Small intestine (tissue), 7 donors: ENCODE data around the gene UBE2QL1. TPM values are rescaled to one million over a fixed set of nuclear protein-coding genes. Genes with fewer than 3 reads are reported as not detected.

Experiments
- DNase-seq, 2 donors: peaks; one replicate each; pipeline versions ENCODE4 v3.0.0 to v3.0.0-alpha.2; 2013
- FAIRE-seq: peaks from 2 replicates; lab custom pipeline; 2012; peaks lifted over from hg19 to GRCh38; lab: Jason Lieb, UNC
- H3K27ac ChIP-seq, 3 donors: one replicate each; pipeline ENCODE4 v1.5.1; 2013; ENCODE audit warnings: low read length in 2 of 3, mild to moderate bottlenecking in 2 of 3, control low read depth in 1 of 3, inconsistent platforms in 1 of 3, low read depth in 1 of 3, moderate library complexity in 1 of 3
- H3K27me3 ChIP-seq, 3 donors: one replicate each; pipeline ENCODE4 v1.6.1; 2013; ENCODE audit warnings: low read length in 3 of 3, inconsistent platforms in 1 of 3; ENCODE audit not compliant: control insufficient read depth in 3 of 3, insufficient read depth in 3 of 3
- H3K36me3 ChIP-seq, 3 donors: one replicate each; pipeline ENCODE4 v1.6.1; 2013; ENCODE audit warnings: low read length in 3 of 3, inconsistent platforms in 1 of 3, low read depth in 1 of 3, mild to moderate bottlenecking in 1 of 3, moderate library complexity in 1 of 3; ENCODE audit not compliant: control insufficient read depth in 3 of 3, insufficient read depth in 2 of 3
- H3K4me1 ChIP-seq, 3 donors: one replicate each; pipeline ENCODE4 v1.6.1; 2013; ENCODE audit warnings: low read length in 2 of 3, inconsistent platforms in 1 of 3, low read depth in 1 of 3, mild to moderate bottlenecking in 1 of 3, moderate library complexity in 1 of 3; ENCODE audit not compliant: control insufficient read depth in 3 of 3, insufficient read depth in 2 of 3
- H3K4me3 ChIP-seq, 3 donors: one replicate each; pipeline ENCODE4 v1.5.1; 2013; ENCODE audit warnings: low read length in 3 of 3, control low read depth in 1 of 3, inconsistent platforms in 1 of 3, low read depth in 1 of 3, mild to moderate bottlenecking in 1 of 3, moderate library complexity in 1 of 3
- H3K9me3 ChIP-seq, 2 donors: one replicate each; pipeline ENCODE4 v1.6.1; 2013; ENCODE audit warnings: low read depth in 1 of 2, low read length in 1 of 2; ENCODE audit not compliant: control insufficient read depth in 2 of 2, insufficient read depth in 1 of 2
- WGBS, 3 donors: extraction: QIAGEN DNeasy Blood & Tissue Kit; methylation state at CpG; one replicate each; pipeline ENCODE4 v1.1.7; 2013; 5-methylcytosine and 5-hydroxymethylcytosine counted together
- polyA plus RNA-seq, 4 donors: library from polyadenylated mRNA; stranded (reverse) in 3 of 4; unstranded in 1 of 4; fragments of 200-250 nt in 3 of 4; fragments of 120-200 nt in 1 of 4; gene quantifications; one replicate each; pipeline versions ENCODE4 v1.2.1 to v1.2.3, GENCODE V29; 2013
- donor health status: healthy with polysubstance abuse.
- donor health status: control.
- donor health status: control.
- donor health status: Bipolar disorder and iron deficiency.
- donor health status: healthy.

Gene UBE2QL1
- polyA plus RNA-seq, 4 donors: 0.27 to 0.75 (median 0.45) TPM; not detected in 1

DNA sequence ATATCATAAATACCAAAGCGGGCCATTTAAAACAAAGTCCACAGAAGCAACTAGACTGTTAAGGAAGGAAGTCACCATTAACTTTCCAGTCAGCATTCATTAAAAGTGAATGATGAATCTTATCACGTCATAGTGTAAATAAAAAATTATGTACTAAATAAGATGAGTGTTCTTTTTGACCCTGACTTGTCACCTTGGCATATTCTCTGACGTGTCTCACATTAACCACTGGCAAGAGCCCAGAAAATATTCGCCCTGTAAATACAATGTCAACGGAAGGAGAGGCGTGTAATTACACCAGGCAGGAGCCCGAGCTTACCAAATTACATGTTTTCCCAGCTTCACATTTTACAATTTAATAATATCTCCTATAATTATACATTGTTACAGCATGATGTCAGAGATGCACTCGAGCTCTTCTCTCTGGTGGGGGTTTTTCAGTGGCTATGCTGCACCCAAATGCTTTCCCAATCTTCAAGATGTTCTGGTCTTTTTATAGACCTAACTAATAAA, 29.3 kb upstream of the UBE2QL1 start:
- Histone ChIP-seq H3K27ac (no peak overlapping the region), H3K36me3 (no peaks in the 10 kb centered on the region), H3K9me3 (no peaks in the 10 kb centered on the region), H3K27me3 (peaks cover 0 to 3% (median 0%) of the 10 kb centered on the region in 3 donors), H3K4me1 (no peaks in the 10 kb centered on the region), H3K4me3 (no peak overlapping the region)
- 8 to 31% (median 24%) methylated on average over 8 of the region's 8 CpGs for WGBS, 3 donors
- peak; percentile 21 to 47 for DNase-seq
- FAIRE-seq: no peak

- Histone ChIP-seq H3K36me3 (no peaks in the 10 kb centered on the region), H3K4me3 (no peak overlapping the region), H3K27me3 (peaks cover 0 to 6% (median 4%) of the 10 kb centered on the region in 3 donors), H3K27ac (no peak overlapping the region), H3K9me3 (no peaks in the 10 kb centered on the region), H3K4me1 (no peaks in the 10 kb centered on the region)
- WGBS, 3 donors: 67 to 77% (median 74%) methylated on average over 13 of the region's 13 CpGs
- DNase-seq: no peak
- FAIRE-seq: no peak
Measured at GRCh38 chr5:6423327-6424109, 25.1 kb upstream of the UBE2QL1 start.

DNA sequence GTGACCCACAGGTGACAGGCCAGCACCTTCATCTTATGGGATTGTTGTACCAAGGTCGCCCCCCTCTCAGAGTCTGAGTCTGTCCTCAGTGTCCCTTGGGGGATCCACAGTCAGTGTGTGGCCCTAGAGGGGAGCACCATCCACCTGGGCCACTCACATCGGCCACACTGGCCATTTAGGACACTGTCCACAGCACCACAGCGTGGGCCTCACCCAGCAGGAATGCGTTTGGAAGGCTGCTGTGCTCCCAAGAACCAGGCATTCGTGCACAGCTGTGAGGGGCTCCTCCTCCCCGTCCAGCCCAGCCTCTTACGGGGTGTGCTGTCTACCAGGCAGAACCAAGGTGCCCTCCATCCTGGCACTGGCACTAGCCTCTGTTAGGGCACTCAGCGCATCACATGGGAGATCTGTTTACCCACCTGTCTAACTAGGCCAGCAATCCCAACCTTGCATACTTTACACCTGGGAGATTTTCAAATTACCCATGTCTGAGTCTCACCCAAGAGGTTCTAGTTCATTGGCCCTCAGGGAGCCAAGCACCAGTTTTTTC, 24.5 kb upstream of the UBE2QL1 start:
- Histone ChIP-seq H3K4me1 (no peaks in the 10 kb centered on the region), H3K36me3 (no peaks in the 10 kb centered on the region), H3K27ac (no peak overlapping the region), H3K27me3 (peaks cover 0 to 6% (median 4%) of the 10 kb centered on the region in 3 donors), H3K9me3 (no peaks in the 10 kb centered on the region), H3K4me3 (no peak overlapping the region)
- no peak for DNase-seq
- no peak for FAIRE-seq
- 67 to 84% (median 84%) methylated on average over 8 of the region's 8 CpGs for WGBS, 3 donors

GRCh38 chr5:6424700-6425099, 24.0 kb upstream of the UBE2QL1 start:
- Histone ChIP-seq H3K27me3 (peaks cover 0 to 6% (median 4%) of the 10 kb centered on the region in 3 donors), H3K27ac (no peak overlapping the region), H3K36me3 (no peaks in the 10 kb centered on the region), H3K9me3 (no peaks in the 10 kb centered on the region), H3K4me1 (no peaks in the 10 kb centered on the region), H3K4me3 (no peak overlapping the region)
- FAIRE-seq (no peak), DNase-seq (no peak)

GRCh38 chr5:6427694-6428093, 21.0 kb upstream of the UBE2QL1 start:
- H3K9me3 ChIP-seq: no peaks in the 10 kb centered on the region
- H3K27me3 ChIP-seq: peaks cover 0 to 8% (median 6%) of the 10 kb centered on the region in 3 donors
- 77 to 83% (median 83%) methylated on average over 4 of the region's 4 CpGs for WGBS, 3 donors
- H3K4me1 ChIP-seq: no peaks in the 10 kb centered on the region
- FAIRE-seq: no peak
- H3K4me3 ChIP-seq: no peak overlapping the region
- no peaks in the 10 kb centered on the region for H3K36me3 ChIP-seq
- DNase-seq: no peak
- no peak overlapping the region for H3K27ac ChIP-seq

DNA sequence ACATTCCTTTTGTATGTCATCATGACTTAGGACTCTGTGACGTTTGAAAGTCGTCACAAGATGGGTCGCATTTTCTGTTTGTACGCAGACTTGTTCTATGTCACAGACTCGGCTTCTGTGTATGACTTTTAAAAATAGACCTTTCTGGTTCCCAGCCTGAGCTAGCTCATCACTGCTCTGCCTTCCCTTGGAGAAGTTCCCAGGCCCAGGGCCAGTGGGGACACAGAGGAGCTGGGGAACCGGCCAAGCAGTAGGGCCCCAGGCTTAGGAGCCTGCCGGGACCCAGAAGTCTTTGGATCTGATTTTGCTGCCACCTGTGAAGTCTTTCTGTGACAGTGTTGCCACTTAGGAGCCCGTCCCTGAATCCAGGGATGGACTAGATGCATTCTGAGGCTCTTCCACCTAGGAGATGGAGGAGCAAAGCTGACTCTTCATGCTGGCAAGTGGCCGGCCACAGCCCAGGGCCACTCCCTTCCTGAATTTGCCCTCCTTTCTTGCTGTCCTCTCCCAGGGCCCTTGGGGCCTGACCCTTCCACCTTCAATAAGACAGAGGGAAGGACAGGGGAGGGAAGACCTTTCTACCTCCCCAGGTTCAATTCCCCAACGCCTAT, 18.1 kb upstream of the UBE2QL1 start:
- WGBS, 3 donors: 73 to 77% (median 75%) methylated on average over 10 of the region's 10 CpGs
- FAIRE-seq: no peak
- Histone ChIP-seq H3K4me1 (no peaks in the 10 kb centered on the region), H3K9me3 (no peaks in the 10 kb centered on the region), H3K36me3 (no peaks in the 10 kb centered on the region), H3K27me3 (peaks cover 0 to 12% (median 4%) of the 10 kb centered on the region in 3 donors), H3K27ac (no peak overlapping the region), H3K4me3 (no peak overlapping the region)
- no peak for DNase-seq

- FAIRE-seq: no peak
- Histone ChIP-seq H3K4me3 (no peak overlapping the region), H3K9me3 (no peaks in the 10 kb centered on the region)
Measured at GRCh38 chr5:6431214-6432195, 17.2 kb upstream of the UBE2QL1 start.

More at GRCh38 chr5:6431214-6432195, 17.2 kb upstream of the UBE2QL1 start:
- Histone ChIP-seq H3K36me3 (no peaks in the 10 kb centered on the region), H3K27me3 (peaks cover 0 to 12% (median 4%) of the 10 kb centered on the region in 3 donors), H3K4me1 (no peaks in the 10 kb centered on the region), H3K27ac (no peak overlapping the region)
- 65 to 70% (median 68%) methylated on average over 6 of the region's 6 CpGs for WGBS, 3 donors
- peak in 1 of 2 donors; percentile 37 for DNase-seq
